ENCODE measurements around the gene RPP40.

The RPP40 gene

DNA sequence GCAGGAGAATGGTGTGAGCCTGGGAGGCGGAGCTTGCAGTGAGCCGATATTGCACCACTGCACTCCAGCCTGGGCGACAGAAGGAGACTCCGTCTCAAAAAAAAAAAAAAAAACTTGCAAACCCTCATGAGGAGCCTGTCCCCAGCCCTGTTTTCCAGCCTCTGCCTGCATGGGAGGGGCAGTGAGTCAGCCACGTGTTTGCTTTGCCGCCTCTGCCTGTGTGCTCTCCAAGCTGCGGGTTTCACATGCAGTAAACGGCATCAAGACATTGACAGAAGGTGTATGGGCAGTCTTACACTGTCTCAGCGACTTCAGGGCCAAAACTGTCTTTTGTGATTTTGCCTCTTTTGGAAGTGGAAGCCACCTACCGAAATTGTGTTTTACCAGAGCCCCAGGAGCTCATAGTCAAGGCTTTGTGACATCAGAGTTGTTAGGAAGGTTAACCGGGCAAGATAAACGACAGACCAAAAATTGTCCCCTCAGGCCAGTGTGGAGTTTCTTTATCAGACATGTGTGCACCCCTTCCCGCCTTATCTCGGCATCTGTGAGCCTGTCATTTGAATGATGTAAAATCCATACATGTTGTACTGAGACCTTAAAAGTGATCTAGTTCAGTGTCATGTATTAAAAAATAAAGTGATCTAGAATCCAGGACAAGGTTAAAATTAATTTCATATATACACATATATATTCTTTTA lies 52.9 kb downstream of the RPP40 start:
- peaks cover 16% of the 10 kb centered on the region; the same call in 1 of the 2 replicates for H3K36me3 ChIP-seq (ENCODE audit: insufficient read depth, low read length)
- no peaks in the 10 kb centered on the region for H3K9me3 ChIP-seq (ENCODE audit: control insufficient read depth, insufficient read depth, low read length)
- no peak overlapping the region for H3K9ac ChIP-seq (ENCODE audit: low read depth, low read length)
- H3K4me1 ChIP-seq (ENCODE audit: insufficient read depth, low read length) = peaks cover 10% of the 10 kb centered on the region

DNA sequence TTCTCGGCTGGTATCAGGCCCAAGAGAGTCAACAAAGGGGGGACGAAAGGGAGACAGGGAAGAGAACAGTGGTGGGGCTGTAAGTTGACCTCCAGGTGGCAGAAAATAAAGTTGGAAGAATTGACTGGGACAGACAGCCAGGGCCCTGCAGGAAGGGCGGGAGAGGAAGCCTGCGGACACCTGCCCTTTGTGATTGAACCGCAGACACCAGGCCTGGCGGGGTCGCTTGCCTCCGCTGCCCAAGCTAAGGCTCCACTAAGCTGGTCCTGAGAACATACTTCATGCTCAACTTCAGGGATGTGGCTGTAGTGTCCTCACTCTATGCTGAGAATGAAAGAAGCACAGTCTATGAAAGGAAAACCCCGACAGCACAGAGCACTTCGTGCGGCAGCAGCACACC lies 53.8 kb downstream of the RPP40 start:
- H3K9me3 ChIP-seq (ENCODE audit: control insufficient read depth, insufficient read depth, low read length) = no peaks in the 10 kb centered on the region
- H3K9ac ChIP-seq (ENCODE audit: low read depth, low read length) = no peak overlapping the region
- H3K36me3 ChIP-seq (ENCODE audit: insufficient read depth, low read length) = peaks cover 16% of the 10 kb centered on the region; the same call in 1 of the 2 replicates

DNA sequence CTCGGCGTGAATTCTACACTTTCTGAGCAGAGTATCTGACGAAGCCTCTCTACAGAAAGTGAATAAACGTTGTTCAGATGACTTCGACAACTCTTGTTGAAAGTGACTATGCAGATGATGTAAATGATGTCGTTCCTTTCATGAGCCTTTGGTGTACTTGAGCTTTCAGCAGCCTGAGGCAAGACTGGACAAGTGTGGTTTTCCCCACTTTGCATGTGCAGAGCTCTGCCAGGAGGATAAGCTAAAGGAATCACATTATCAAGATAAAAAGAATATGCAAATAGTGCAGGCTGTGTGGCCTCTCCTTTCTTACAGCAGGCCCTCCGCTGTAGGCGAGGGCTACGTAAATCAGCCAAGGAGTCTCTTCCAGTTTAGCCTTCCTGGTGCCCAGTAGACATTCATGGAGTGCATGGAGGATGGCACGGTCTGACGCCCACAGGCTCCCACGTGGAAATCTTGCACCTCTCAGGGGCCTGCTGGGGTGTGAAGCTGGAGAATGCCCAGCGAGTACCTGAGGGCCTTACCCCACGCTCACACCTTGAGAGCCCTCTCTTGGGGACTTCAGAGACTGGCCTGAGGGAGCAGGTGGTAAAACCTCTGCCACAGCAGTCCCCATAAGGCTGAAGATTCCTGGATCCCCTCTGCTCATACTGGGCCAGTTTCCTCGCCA lies 54.9 kb downstream of the RPP40 start:
- peaks cover 23% of the 10 kb centered on the region; the same call in 1 of the 2 replicates for H3K36me3 ChIP-seq (ENCODE audit: insufficient read depth, low read length)
- H3K9me3 ChIP-seq (ENCODE audit: control insufficient read depth, insufficient read depth, low read length) = no peaks in the 10 kb centered on the region
- H3K4me1 ChIP-seq (ENCODE audit: insufficient read depth, low read length) = peaks cover 10% of the 10 kb centered on the region
- H3K9ac ChIP-seq (ENCODE audit: low read depth, low read length) = no peak overlapping the region

More for the DNA sequence above, 53.8 kb downstream of the RPP40 start:
- peaks cover 10% of the 10 kb centered on the region for H3K4me1 ChIP-seq (ENCODE audit: insufficient read depth, low read length)

DNA sequence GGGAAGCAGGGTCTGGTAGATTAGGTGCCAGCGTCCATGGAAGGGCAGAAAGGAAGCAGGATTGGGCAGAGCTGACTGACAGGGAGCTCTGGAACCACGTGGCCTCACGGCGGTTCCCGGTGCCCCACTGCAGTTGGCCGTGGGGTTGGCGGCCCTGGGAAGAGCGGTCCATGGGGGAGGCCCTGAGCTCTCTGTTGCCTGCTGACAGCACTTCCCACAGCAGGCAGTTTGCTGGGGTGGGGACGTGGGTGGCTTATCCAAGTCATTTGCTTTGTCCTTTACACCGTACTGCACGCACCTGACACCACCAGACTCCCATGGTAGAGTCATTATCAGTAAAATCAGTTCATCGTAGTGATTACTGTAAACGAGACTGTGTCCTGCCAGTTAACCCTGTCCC lies 56.1 kb downstream of the RPP40 start:
- H3K36me3 ChIP-seq (ENCODE audit: insufficient read depth, low read length) = peaks cover 19% of the 10 kb centered on the region; the same call in 1 of the 2 replicates
- H3K9ac ChIP-seq (ENCODE audit: low read depth, low read length) = no peak overlapping the region
- H3K9me3 ChIP-seq (ENCODE audit: control insufficient read depth, insufficient read depth, low read length) = no peaks in the 10 kb centered on the region
- peaks cover 18% of the 10 kb centered on the region for H3K4me1 ChIP-seq (ENCODE audit: insufficient read depth, low read length)

DNA sequence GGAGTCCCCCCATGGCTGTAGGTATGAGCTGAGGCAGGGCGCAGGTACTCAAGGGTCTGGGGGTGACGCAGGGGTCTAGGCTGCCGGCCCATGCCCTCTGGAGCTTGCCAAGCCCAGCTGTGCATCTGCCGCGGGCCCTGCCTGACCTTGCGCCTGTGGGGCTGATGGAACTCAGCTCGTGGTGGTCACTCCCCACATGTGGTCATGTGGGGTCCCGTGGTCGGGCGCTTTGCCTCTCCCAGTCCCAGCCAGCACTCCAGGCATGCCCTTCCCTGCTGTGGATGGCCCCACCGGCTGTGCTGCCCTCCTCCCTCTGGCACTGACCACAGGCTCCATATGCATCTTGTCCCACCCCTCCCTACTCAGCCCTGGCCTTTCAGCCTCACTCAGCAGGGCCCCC lies 57.3 kb downstream of the RPP40 start:
- Histone ChIP-seq H3K36me3 (ENCODE audit: insufficient read depth, low read length) (peaks cover 14% of the 10 kb centered on the region), H3K9ac (ENCODE audit: low read depth, low read length) (no peak overlapping the region), H3K9me3 (ENCODE audit: control insufficient read depth, insufficient read depth, low read length) (no peaks in the 10 kb centered on the region), H3K4me1 (ENCODE audit: insufficient read depth, low read length) (peaks cover 28% of the 10 kb centered on the region)

Measured in ES-I3 (cell line).